Fibroblast of pulmonary artery (primary cell): Measurements from ENCODE around the gene TRIM71.

ENCODE experiments used
- DNase-seq: peaks from one replicate; pipeline ENCODE4 v3.0.0-alpha.2; 2010; ENCODE audit warnings: low read depth
- H3K4me3 ChIP-seq: replicated peaks from 2 replicates; pipeline ENCODE4 v1.5.1; 2011; ENCODE audit warnings: low read depth, mild to moderate bottlenecking, control low read depth, low read length, moderate library complexity
- CTCF ChIP-seq: IDR thresholded peaks from 2 replicates; pipeline ENCODE4 v1.5.1; 2011; ENCODE audit warnings: mild to moderate bottlenecking, control low read depth, low read length, inconsistent platforms; ENCODE audit errors: missing control alignments

Gene TRIM71

GRCh38 chr3:32946973-32947788, 129.4 kb downstream of the TRIM71 start:
- no peak overlapping the region for H3K4me3 ChIP-seq
- TF ChIP-seq CTCF, result no peak
- DNase-seq, result no peak
